ENCODE data around the gene GBX1.

- TF ChIP-seq CTCF (IDR thresholded peaks at IDR 0.05) (no peak), ZFX (IDR thresholded peaks at IDR 0.05; ENCODE audit: borderline replicate concordance) (no peak)
Measured at GRCh38 chr7:151206914-151207313, 39.4 kb upstream of the GBX1 start.
